ENCODE data around the gene ZNF536. TPM values are rescaled to one million over a fixed set of nuclear protein-coding genes. Genes with fewer than 3 reads are reported as not detected.

The ZNF536 gene
- total RNA-seq: not detected

- H3K4me1 Mint-ChIP-seq: no peaks in the 10 kb centered on the region
- no peak for ATAC-seq (replicated peaks)
- H3K36me3 Mint-ChIP-seq (ENCODE audit: low read depth): no peaks in the 10 kb centered on the region
- H3K4me3 Mint-ChIP-seq: no peak within 1 kb of the TSS
- H3K9me3 Mint-ChIP-seq: no peaks in the 10 kb centered on the region
- H3K27ac Mint-ChIP-seq: no peak within 1 kb of the TSS
- H3K27me3 Mint-ChIP-seq: peaks cover 25% of the 10 kb centered on the region
Observed at GRCh38 chr19:30371960-30372824, at the start of gene ZNF536. Gene ZNF536 (plus strand): TSS chr19:30372384. CDS start chr19:30443563, 71,179 bp downstream.

GRCh38 chr19:30322641-30323320, 49.4 kb upstream of the ZNF536 start:
- H3K4me1 Mint-ChIP-seq: no peaks in the 10 kb centered on the region
- no peaks in the 10 kb centered on the region for H3K36me3 Mint-ChIP-seq (ENCODE audit: low read depth)
- H3K27me3 Mint-ChIP-seq: peaks cover 6% of the 10 kb centered on the region
- no peak overlapping the region for H3K4me3 Mint-ChIP-seq
- H3K9me3 Mint-ChIP-seq: peaks cover 4% of the 10 kb centered on the region
- ATAC-seq (replicated peaks): no peak
- H3K27ac Mint-ChIP-seq: no peak overlapping the region

- H3K4me3 Mint-ChIP-seq: no peak overlapping the region
- H3K9me3 Mint-ChIP-seq: peaks cover 4% of the 10 kb centered on the region
- no peaks in the 10 kb centered on the region for H3K4me1 Mint-ChIP-seq
- H3K27me3 Mint-ChIP-seq: peaks cover 6% of the 10 kb centered on the region
- no peaks in the 10 kb centered on the region for H3K36me3 Mint-ChIP-seq (ENCODE audit: low read depth)
- no peak overlapping the region for H3K27ac Mint-ChIP-seq
- no peak for ATAC-seq (replicated peaks)
Observed at GRCh38 chr19:30323904-30324303, 48.3 kb upstream of the ZNF536 start.

- Mint-ChIP-seq H3K9me3 (peaks cover 4% of the 10 kb centered on the region), H3K27ac (no peak overlapping the region), H3K4me3 (no peak overlapping the region), H3K4me1 (no peaks in the 10 kb centered on the region), H3K27me3 (peaks cover 6% of the 10 kb centered on the region), H3K36me3 (ENCODE audit: low read depth) (no peaks in the 10 kb centered on the region)
- no peak for ATAC-seq (replicated peaks)
Observed at GRCh38 chr19:30324982-30325381, 47.2 kb upstream of the ZNF536 start.

- H3K36me3 Mint-ChIP-seq (ENCODE audit: low read depth): no peaks in the 10 kb centered on the region
- H3K4me1 Mint-ChIP-seq: no peaks in the 10 kb centered on the region
- no peak overlapping the region for H3K4me3 Mint-ChIP-seq
- no peak overlapping the region for H3K27ac Mint-ChIP-seq
- H3K9me3 Mint-ChIP-seq: peaks cover 4% of the 10 kb centered on the region
- ATAC-seq (replicated peaks): no peak
- peaks cover 6% of the 10 kb centered on the region for H3K27me3 Mint-ChIP-seq
Observed at GRCh38 chr19:30325676-30326392, 46.4 kb upstream of the ZNF536 start.

GRCh38 chr19:30326393-30326710, 45.8 kb upstream of the ZNF536 start:
- Mint-ChIP-seq H3K27ac (no peak overlapping the region), H3K27me3 (peaks cover 6% of the 10 kb centered on the region), H3K4me3 (no peak overlapping the region), H3K36me3 (ENCODE audit: low read depth) (no peaks in the 10 kb centered on the region), H3K4me1 (no peaks in the 10 kb centered on the region), H3K9me3 (peaks cover 4% of the 10 kb centered on the region)
- no peak for ATAC-seq (replicated peaks)

- Mint-ChIP-seq H3K4me1 (no peaks in the 10 kb centered on the region), H3K9me3 (peaks cover 4% of the 10 kb centered on the region), H3K36me3 (ENCODE audit: low read depth) (no peaks in the 10 kb centered on the region), H3K4me3 (no peak overlapping the region), H3K27ac (no peak overlapping the region), H3K27me3 (peaks cover 6% of the 10 kb centered on the region)
- ATAC-seq (replicated peaks): no peak
Observed at GRCh38 chr19:30327331-30327730, 44.9 kb upstream of the ZNF536 start.

- Mint-ChIP-seq H3K27me3 (peaks cover 6% of the 10 kb centered on the region), H3K4me3 (no peak overlapping the region), H3K9me3 (peaks cover 4% of the 10 kb centered on the region), H3K4me1 (no peaks in the 10 kb centered on the region), H3K27ac (no peak overlapping the region), H3K36me3 (ENCODE audit: low read depth) (no peaks in the 10 kb centered on the region)
- ATAC-seq (replicated peaks): no peak
Observed at GRCh38 chr19:30328096-30328495, 44.1 kb upstream of the ZNF536 start.

GRCh38 chr19:30330266-30330665, 41.9 kb upstream of the ZNF536 start:
- Mint-ChIP-seq H3K27ac (no peak overlapping the region), H3K9me3 (no peaks in the 10 kb centered on the region), H3K4me1 (no peaks in the 10 kb centered on the region), H3K27me3 (no peaks in the 10 kb centered on the region), H3K36me3 (ENCODE audit: low read depth) (no peaks in the 10 kb centered on the region), H3K4me3 (no peak overlapping the region)
- ATAC-seq (replicated peaks): no peak

- no peak overlapping the region for H3K27ac Mint-ChIP-seq
- ATAC-seq (replicated peaks): no peak
- no peaks in the 10 kb centered on the region for H3K27me3 Mint-ChIP-seq
- H3K36me3 Mint-ChIP-seq (ENCODE audit: low read depth): no peaks in the 10 kb centered on the region
- H3K4me1 Mint-ChIP-seq: no peaks in the 10 kb centered on the region
- no peak overlapping the region for H3K4me3 Mint-ChIP-seq
- H3K9me3 Mint-ChIP-seq: no peaks in the 10 kb centered on the region
Observed at GRCh38 chr19:30332445-30333234, 39.5 kb upstream of the ZNF536 start.

GRCh38 chr19:30333291-30334065, 38.7 kb upstream of the ZNF536 start:
- no peak for ATAC-seq (replicated peaks)
- no peaks in the 10 kb centered on the region for H3K4me1 Mint-ChIP-seq

GRCh38 chr19:30334841-30335240, 37.3 kb upstream of the ZNF536 start:
- no peaks in the 10 kb centered on the region for H3K9me3 Mint-ChIP-seq
- ATAC-seq (replicated peaks): no peak
- no peaks in the 10 kb centered on the region for H3K36me3 Mint-ChIP-seq (ENCODE audit: low read depth)
- H3K27ac Mint-ChIP-seq: no peak overlapping the region
- no peaks in the 10 kb centered on the region for H3K4me1 Mint-ChIP-seq
- no peaks in the 10 kb centered on the region for H3K27me3 Mint-ChIP-seq
- no peak overlapping the region for H3K4me3 Mint-ChIP-seq

More at GRCh38 chr19:30333291-30334065, 38.7 kb upstream of the ZNF536 start:
- Mint-ChIP-seq H3K27ac (no peak overlapping the region), H3K9me3 (no peaks in the 10 kb centered on the region), H3K4me3 (no peak overlapping the region), H3K27me3 (no peaks in the 10 kb centered on the region), H3K36me3 (ENCODE audit: low read depth) (no peaks in the 10 kb centered on the region)

GRCh38 chr19:30335306-30335886, 36.8 kb upstream of the ZNF536 start:
- Mint-ChIP-seq H3K9me3 (no peaks in the 10 kb centered on the region), H3K36me3 (ENCODE audit: low read depth) (no peaks in the 10 kb centered on the region), H3K4me1 (no peaks in the 10 kb centered on the region)

More at GRCh38 chr19:30335306-30335886, 36.8 kb upstream of the ZNF536 start:
- Mint-ChIP-seq H3K27me3 (no peaks in the 10 kb centered on the region), H3K4me3 (no peak overlapping the region), H3K27ac (no peak overlapping the region)
- no peak for ATAC-seq (replicated peaks)
